IPS-15b (cell line): ENCODE measurements around the gene COL6A2.

ENCODE experiments used
- H3K27me3 ChIP-seq: one replicate; pipeline ENCODE4 v1.6.1; 2013; ENCODE audit warnings: low read length; ENCODE audit not compliant: control insufficient read depth, insufficient read depth
- H3K36me3 ChIP-seq: one replicate; pipeline ENCODE4 v1.6.1; 2013; ENCODE audit warnings: low read length; ENCODE audit not compliant: control insufficient read depth, insufficient read depth
- H3K4me1 ChIP-seq: one replicate; pipeline ENCODE4 v1.6.1; 2013; ENCODE audit warnings: mild to moderate bottlenecking, low read length; ENCODE audit not compliant: control insufficient read depth, insufficient read depth
- H3K4me3 ChIP-seq: one replicate; pipeline ENCODE4 v1.5.1; 2013; ENCODE audit warnings: low read depth, low read length
- H3K9ac ChIP-seq: one replicate; pipeline ENCODE4 v1.6.1; 2013; ENCODE audit warnings: low read depth, mild to moderate bottlenecking, low read length
- H3K9me3 ChIP-seq: one replicate; pipeline ENCODE4 v1.6.1; 2013; ENCODE audit warnings: mild to moderate bottlenecking, low read length; ENCODE audit not compliant: control insufficient read depth, insufficient read depth

COL6A2 gene

DNA sequence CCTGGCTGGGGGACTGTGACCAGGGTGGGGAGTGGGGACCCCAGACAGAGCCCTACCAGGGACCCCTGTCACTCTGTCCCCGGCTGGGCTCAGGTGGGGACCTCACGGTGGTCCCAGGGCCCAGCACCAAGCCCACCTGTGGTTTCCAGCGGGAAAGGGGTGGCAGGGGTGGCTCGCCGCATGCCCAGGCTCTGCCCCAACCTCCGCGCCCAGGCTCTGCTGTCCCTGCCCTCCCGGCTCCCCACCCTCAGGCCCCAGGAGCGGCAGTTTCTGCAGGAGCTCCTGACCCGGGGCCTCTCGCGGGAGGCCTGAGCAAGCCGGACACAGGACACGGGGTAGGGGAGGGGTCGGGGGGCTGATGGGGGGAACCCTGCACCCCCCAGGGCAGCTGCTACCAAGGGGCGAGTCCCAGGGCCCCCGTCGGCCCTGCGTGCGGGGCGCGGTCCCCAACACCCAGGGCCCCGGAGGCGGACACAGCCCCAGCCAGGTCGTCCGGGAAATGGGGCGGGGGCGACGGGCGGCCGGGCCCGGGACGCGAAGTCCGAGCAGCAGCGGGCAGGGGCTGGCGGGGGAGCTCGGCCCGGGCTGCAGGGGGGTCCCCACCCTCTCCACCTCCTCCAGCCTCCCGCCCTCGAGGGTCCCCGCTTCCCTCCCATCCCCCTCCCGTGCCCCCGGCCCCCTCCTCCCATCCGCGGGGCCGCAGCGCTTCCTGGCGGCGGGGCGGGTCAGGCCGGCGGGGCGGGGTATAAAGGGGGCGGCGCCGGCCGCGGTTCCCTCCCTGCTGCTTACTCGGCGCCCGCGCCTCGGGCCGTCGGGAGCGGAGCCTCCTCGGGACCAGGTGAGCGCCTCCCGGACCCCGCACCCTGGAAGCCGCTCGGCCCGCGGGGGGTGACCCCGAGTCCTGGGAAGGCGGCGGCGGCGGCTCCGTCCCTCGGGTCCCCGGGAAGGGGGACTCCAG, at the start of gene COL6A2:
COL6A2 (plus strand) TSS at position 777 of the 958 bp plus-strand sequence.
- Histone ChIP-seq H3K27me3 (peaks cover 6% of the 10 kb centered on the region), H3K9me3 (peaks cover 10% of the 10 kb centered on the region)

DNA sequence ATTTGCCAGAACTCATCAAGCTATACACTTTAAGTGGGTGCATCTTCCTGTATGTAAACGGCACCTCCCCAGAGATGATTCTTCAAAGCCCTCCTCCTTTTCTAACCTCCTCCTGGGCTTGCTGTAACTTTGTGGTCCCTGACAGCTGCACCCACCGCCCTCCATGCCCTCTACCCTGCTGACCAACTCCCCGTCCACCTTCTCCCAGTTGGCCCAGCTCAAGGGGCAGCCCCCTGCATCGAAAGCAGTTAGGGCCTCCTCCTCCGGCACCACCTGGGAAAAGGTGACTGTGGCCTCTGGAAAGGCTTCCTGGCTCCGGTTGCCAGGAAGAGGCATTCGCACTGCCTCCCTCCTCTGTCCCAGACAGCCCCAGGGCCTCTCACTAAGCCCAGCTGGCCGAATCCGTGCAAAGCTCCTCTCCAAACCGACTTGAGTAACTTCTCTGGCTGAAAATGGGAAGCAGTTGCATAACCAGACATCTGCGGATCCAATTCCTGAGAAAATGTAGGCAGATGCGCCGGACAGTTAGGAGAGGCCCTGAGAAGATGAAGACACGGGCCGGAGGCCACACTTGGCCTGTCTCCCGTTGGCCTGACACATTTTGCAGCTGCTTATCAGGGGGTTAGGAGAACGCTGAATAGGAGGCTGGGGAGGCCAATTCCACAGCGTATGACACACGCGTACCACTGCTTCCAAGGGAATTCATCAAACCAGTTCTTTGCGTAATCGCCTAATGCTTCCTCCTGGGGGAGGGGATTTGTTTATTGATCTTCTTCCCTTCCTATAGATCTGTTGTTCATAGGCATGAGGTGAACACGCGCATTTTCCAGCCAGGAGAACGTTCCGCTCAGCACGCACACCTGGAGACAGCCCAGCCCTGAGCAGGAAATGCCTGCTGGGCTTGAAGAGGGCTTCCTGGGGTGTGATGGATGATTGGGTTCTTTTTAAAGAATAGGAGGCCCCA, 48.7 kb upstream of the COL6A2 start:
- H3K27me3 ChIP-seq, result no peaks in the 10 kb centered on the region
- no peaks in the 10 kb centered on the region for H3K9me3 ChIP-seq
- no peaks in the 10 kb centered on the region for H3K4me1 ChIP-seq
- H3K4me3 ChIP-seq, result no peak overlapping the region
- no peaks in the 10 kb centered on the region for H3K36me3 ChIP-seq
- no peak overlapping the region for H3K9ac ChIP-seq

More for the DNA sequence above, at the start of gene COL6A2:
- no peak within 1 kb of the TSS for H3K9ac ChIP-seq
- peak within 1 kb of the TSS; percentile 62 for H3K4me3 ChIP-seq
- H3K4me1 ChIP-seq, result no peaks in the 10 kb centered on the region
- no peaks in the 10 kb centered on the region for H3K36me3 ChIP-seq

DNA sequence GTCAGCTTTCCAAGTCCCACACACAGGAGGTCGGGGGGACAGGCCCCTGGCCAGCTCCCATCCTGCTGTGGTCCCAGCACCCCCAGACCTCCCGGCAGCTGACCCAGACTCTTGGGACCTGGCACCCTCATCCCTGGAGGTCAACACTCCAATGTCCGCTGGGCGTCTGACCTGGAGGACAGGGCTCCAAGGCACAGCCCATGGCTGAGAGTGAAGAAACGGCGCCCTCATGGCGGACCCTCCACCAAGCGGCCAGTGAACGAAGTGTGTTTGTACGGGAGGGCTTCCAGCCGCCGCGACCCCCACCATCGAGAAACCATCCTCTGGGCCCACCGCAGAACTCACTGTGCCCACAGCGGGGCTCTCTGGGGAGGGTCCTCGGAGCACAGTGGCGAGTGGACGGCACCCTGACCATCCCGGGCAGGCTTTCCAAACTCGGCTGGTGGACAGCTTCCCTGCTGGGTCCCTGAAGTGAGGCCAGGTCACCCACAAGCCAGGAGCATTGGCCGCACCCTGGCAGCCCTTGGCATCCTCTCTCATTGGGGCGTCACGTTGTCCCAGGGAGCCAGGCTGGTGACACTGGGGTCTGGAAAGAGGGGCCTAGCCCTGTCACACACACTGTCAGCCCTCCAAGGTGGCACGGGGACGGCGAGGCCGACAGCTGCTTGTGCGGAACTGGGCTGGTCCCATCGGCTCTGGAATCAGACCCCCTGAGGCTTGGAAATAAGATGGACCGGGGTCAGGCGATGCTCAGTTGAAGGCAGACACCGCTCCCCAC, 47.8 kb upstream of the COL6A2 start:
- Histone ChIP-seq H3K9me3 (no peaks in the 10 kb centered on the region), H3K4me1 (no peaks in the 10 kb centered on the region), H3K9ac (no peak overlapping the region), H3K27me3 (no peaks in the 10 kb centered on the region), H3K4me3 (no peak overlapping the region), H3K36me3 (no peaks in the 10 kb centered on the region)

DNA sequence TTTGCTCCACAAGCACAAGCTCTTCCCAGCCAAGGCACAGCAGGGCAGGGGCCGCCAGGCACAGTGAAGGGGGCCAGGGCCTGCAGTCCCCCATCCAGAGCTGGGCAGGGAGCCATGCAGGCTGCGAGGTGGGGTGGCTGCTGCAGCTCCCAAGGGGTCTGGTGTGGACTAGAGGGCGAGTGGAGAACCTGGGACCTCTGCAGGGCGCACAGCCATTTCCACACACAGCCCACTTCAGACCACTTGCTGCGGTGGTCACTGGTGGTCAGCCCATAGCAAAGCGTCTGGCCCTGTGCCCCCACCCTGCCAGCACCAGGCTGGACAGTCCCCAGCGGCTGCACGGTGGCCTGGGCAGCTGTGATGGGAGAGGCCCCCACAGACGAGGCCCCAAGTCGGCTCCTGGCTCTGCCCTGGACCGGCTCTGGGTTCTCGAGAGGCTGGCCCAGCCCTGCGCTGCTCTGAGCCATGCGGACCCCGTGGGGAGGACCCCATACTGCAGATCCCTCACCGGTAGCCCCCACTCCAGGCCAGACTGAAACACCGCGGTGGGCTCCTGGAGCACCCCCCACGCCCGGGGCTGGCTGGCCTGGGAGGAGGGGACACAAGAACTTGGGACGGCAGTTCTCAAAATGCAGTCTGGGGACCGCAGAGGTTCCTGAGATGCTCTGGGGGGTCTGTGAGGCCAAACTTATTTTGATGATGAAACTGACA, 47.1 kb upstream of the COL6A2 start:
- Histone ChIP-seq H3K4me3 (no peak overlapping the region), H3K4me1 (no peaks in the 10 kb centered on the region)

DNA sequence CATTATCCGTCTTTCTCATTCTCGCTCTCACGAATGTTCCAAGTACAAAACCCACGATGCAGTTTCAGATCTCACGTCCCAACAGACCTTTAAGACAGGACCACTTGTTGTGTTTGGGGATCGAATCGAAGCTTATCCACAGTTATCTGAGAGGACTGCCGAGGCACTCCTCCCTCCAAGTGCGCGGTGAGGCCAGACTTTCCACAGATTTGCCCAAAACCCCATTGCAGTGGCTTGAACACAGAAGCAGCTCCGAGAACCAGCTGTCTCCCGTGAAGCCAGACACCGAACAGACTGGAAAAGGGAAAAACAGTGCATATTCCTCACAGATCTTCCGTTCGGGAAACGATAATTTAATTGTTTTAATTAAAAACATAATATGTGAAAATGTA, 46.5 kb upstream of the COL6A2 start:
- Histone ChIP-seq H3K36me3 (no peaks in the 10 kb centered on the region), H3K4me1 (no peaks in the 10 kb centered on the region), H3K27me3 (no peaks in the 10 kb centered on the region), H3K9ac (no peak overlapping the region), H3K9me3 (no peaks in the 10 kb centered on the region), H3K4me3 (no peak overlapping the region)

More for the DNA sequence above, 47.1 kb upstream of the COL6A2 start:
- Histone ChIP-seq H3K27me3 (no peaks in the 10 kb centered on the region), H3K9ac (no peak overlapping the region), H3K36me3 (no peaks in the 10 kb centered on the region), H3K9me3 (no peaks in the 10 kb centered on the region)

DNA sequence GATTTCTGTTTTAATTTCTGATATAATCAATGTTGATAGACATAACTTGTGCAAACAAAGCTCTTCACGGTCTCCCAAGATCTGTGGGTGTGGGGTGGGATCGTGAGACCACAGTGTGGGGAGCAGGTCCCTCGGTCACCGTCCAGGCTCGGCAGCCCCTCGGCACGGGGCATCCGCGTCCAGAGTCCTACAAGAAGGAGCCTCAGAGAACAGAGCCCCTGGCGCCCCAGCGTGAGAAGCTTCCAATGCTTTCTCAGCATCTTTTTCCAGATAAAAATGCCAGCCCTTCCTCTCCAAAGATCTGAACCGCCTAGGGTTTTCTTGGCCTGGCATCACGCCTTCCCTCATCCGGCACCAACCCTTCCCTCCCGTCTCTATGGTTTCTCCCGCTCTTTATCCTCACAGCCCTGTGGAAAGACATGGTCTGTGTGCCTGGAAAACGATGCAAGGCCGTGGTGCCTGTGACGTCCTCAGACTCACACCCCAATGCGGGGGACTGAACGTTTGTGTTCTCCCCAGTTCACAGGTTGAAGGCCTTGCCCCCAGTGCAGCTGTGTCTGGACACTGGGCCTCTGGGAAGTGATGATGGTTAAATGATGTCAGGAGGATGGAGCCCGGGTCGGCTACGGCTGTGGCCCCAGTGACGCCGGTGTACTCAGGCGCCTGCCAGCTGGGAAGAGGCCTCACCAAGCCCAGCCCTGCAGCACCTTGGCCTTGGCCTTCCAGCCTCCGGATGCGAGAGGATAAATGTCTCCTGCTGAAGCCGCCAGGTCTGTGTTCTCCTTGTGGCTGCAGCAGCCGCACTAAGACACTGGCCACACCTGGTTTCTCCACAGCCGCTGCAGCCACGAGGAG, 45.9 kb upstream of the COL6A2 start:
- Histone ChIP-seq H3K4me3 (no peak overlapping the region), H3K9ac (no peak overlapping the region), H3K9me3 (no peaks in the 10 kb centered on the region), H3K36me3 (no peaks in the 10 kb centered on the region), H3K4me1 (no peaks in the 10 kb centered on the region), H3K27me3 (no peaks in the 10 kb centered on the region)

DNA sequence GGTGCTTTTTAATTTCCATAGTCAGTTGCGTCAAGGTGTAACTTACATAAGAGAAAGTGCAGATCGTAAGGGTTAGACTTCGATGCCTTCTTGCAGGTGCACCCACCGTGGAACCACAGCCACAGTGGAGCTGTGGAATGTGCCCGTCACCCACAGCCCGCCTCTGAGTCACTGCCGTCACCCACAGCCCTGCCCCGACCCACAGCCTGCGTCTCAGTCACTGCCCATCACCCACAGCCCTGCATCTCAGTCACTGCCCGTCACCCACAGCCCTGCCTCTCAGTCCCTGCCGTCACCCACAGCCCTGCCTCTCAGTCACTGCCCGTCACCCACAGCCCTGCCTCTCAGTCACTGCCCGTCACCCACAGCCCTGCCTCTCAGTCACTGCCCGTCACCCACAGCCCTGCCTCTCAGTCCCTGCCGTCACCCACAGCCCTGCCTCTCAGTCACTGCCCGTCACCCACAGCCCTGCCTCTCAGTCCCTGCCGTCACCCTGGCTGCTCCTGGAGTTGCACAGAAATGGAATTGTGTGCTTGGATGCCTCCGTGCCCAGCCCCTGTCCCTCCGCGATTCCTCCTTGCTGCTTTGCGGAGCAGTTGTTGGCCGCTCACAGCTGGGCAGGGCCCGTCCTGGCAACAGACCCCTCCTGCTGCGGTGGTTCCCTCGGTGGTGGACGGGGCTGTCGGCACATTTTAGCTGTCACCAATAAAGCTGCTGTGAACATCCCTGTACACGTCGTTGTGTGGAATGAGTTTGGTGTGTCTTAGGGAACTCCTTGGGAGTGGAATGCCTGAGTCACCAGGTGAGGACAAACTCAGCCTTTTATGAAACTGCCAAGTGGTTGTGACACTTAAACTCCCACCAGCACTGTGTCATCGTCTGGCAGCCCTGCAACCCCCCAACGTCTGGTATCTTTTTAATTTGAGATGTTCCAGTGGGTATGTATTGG, 44.9 kb upstream of the COL6A2 start:
- H3K4me1 ChIP-seq, result no peaks in the 10 kb centered on the region
- H3K4me3 ChIP-seq, result no peak overlapping the region
- H3K36me3 ChIP-seq, result no peaks in the 10 kb centered on the region
- no peaks in the 10 kb centered on the region for H3K27me3 ChIP-seq
- H3K9me3 ChIP-seq, result no peaks in the 10 kb centered on the region
- no peak overlapping the region for H3K9ac ChIP-seq

DNA sequence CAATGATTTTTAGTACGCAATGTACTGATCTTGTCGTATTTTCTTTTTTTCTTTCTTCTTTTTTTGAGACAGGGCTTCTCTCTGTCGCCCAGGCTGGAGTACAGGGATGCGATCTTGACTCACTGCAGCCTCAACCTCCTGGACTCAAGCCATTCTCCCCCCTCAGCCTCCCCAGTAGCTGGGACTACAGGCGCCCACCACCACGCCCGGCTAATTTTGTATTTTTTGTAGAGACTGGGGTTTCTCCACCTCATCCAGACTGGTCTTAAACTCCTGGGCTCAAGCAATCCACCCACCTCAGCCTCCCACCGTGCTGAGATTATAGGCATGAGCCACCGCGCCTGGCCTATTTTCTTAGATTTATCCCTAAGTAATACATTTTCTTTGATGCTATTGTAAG, 43.9 kb upstream of the COL6A2 start:
- Histone ChIP-seq H3K36me3 (no peaks in the 10 kb centered on the region), H3K9ac (no peak overlapping the region), H3K9me3 (no peaks in the 10 kb centered on the region), H3K4me3 (no peak overlapping the region), H3K4me1 (no peaks in the 10 kb centered on the region), H3K27me3 (no peaks in the 10 kb centered on the region)

DNA sequence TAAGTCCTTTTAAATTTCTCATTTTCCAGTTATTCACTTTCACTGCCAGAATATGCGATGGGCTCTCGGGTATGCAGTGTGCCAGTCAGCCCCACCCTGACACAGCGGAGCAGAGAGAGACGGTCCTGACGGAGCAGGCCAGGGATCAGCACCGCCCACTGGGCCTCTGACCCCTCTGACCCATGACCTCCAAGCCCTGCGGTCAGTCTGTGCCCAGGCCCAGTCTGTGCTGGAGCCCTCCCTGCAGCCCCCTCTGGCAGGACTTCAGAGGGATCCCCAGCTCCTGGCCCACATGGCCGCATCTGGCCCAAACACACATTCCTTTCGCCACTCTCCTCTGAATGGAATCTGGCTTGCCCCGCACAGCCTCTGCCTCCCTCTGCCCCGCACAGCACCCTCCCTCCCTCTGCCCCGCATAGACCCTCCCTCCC, 43.4 kb upstream of the COL6A2 start:
- Histone ChIP-seq H3K9ac (no peak overlapping the region), H3K4me3 (no peak overlapping the region), H3K36me3 (no peaks in the 10 kb centered on the region), H3K4me1 (no peaks in the 10 kb centered on the region), H3K9me3 (no peaks in the 10 kb centered on the region), H3K27me3 (no peaks in the 10 kb centered on the region)
